GM19023 (cell line): ENCODE measurements around the gene PCDH19.

Experiments used
- ATAC-seq: cut with Tn5 transposase; IDR thresholded peaks from one replicate; pipeline ENCODE4 v1.9.1; 2021; ENCODE audit warnings: mild to moderate bottlenecking, moderate library complexity; ENCODE audit not compliant: unreplicated experiment

PCDH19 gene

DNA sequence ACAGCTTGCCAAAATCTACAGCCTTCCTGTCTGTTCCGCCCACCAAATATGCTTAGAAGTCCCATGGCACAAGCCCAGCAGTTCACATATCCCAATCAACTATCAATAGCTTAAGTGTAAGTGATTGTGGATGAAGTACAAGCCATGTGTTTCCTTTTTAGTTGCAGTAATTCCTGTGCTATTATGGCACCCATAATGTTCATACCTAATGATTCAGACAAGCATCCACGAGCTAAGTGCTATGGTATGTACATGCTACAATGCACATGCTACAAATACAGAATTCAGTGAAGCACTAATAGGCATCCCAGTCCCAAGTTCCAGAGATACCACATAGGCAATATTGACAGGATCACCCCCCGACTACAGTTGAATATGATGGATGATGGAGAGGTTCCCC, 94.5 kb downstream of the PCDH19 start:
- no peak for ATAC-seq

DNA sequence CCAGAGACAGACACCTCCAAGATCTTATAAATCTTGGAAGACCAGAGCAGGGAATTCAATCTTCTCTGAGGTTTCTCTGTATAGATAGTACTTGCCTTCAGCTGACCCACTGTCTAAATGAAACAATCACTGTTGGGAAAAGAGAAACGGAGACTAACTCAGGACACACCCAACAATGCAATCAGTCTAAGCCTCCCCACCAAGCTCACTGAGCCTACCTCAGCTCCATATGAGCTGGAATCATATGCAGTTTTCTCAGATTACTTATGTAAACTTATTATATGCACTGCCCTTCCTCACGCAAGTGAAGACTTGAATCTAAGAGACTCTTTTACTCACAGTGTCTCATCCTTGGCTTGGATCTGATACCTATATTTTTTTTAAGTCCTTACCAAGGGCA, 110.5 kb downstream of the PCDH19 start:
- no peak for ATAC-seq

DNA sequence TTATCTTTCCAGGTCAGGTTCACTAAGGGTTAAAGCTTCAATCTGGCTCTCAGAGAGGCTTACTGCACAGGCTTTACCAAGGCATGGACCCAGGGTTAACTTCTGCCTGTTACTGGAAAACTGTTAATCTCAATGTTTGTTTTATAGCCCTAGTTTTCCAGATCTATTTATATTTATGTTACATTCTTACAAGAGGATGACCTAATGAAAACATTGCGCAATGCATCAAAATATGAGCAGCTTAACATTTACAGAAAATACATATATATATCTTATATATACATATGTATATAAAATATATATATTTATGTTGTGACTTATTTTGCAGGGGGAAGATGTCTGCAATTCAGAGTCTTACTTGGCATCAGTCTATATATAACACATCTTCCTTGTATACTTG, 112.3 kb downstream of the PCDH19 start:
- ATAC-seq = no peak

DNA sequence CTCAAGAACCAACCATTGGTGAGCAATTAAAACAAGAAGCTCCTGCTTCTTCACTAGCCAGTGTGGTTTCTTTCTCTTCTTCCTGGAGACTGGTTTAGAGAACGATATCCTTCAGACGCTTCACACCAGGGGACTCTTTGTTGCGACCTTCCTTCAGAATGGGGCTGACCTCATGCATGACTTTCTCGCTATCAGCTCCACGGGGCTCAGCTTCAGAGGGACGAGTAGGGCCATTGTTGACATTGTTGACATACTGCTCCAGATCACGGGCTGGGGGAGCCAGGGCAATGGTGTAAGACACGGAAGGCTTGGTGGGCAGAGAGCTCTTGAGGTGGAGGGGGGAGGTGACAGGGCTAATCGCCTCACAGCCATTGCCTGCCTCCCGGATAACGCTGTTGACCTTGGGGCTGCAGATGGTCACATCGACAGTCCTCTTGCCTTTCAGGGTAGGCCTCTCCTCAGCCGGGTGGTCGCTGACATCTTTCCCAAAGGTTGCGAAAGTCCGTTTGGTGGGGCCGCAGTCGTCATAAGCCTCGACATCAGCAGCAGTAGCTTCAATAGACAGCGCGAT, 113.8 kb downstream of the PCDH19 start:
- no peak for ATAC-seq

DNA sequence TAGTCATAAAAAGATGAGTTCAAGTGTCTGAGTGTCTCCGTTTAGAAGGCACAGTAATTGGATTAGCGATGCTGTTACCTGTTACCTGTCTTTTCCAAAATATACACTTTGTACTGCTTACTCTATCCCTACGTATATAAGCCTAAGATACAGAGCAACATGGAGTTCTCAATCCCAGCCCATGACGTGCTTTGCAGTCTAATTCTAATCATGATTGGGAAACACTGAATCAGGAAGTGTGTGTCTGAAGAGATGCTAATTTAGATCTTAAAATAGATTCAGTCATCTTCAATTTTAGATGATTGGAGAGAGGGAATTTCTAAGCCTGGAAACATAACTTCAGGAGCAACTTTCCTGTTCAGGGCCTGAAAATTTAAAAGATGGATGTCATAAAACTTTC, 115.1 kb downstream of the PCDH19 start:
- no peak for ATAC-seq

DNA sequence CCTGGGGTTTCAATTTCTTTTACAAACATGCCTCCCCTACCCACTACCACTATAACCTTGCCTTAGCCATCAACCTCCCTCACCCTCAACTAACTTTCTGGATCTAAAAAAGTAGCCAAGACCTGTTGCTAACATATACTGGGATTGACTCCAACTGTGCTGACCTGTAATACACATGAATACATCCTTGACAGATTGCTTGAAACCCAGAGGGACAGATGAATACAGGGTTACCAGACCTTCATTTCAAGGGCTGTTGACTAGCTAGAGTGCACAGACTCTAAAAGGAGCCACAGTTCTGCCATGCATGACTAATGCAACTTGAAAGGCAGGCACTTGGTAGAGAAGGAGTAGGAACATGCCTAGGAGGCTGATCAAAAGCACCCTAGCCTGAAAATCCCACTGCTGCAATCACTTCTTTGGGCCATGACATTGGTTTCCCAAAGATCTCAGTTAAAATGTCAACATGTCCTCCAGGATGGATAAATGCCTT, 121.0 kb downstream of the PCDH19 start:
- ATAC-seq = no peak

DNA sequence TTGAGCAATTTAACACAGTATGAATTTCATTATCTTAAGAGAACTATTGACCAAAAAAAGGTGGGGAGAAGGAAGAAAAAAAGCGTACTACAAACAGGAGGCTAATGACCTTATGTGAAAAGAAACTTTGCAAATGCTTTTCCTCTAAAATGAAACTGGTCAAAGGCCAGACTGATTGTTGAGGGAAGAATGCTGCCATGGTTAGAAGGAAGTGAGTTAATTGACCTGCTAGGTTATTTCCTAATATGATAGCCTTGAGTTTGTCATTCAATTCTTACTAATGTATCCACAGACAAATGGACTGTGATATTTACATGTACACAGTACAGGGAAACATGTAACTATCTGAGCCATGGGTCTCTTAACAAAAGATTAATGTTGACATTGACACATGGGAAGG, 132.8 kb downstream of the PCDH19 start:
- ATAC-seq = no peak

DNA sequence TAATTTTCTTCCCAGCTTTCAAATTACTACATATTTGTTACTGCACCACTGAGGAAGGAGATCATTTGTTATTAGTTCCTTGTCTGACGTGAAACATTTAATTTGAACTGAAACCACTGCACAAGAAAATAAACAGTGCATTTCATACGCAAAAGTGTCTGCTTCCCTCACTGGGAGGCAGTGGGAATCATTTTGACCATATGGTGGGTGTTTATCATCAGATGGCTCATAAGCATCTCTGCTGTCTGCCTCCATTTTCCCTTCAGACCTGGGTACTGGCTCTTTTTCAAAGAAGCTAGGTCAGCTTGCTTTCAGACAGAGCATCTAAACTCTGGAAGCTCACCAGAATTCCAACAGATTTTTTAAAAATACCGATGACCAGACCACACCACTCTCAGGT, 135.2 kb downstream of the PCDH19 start:
- ATAC-seq = no peak

DNA sequence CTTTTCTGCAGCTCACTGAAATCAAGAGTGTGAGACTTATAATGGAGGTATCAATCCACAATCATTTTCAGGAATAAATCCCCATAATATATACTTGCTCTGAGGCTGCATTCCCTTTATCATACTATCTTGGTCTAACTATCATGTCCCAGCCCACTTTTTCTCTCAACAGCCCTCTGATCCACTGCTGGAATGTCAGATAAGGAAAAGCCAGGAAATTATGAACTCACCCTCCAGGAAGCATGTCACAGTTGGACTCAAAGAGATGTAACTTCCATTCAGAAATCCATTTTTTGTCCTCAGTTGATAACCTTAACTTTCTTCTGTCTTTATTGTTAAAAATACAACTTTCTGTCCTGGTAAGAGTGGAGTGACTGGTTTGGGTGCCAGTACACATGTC, 144.9 kb downstream of the PCDH19 start:
- ATAC-seq = no peak

DNA sequence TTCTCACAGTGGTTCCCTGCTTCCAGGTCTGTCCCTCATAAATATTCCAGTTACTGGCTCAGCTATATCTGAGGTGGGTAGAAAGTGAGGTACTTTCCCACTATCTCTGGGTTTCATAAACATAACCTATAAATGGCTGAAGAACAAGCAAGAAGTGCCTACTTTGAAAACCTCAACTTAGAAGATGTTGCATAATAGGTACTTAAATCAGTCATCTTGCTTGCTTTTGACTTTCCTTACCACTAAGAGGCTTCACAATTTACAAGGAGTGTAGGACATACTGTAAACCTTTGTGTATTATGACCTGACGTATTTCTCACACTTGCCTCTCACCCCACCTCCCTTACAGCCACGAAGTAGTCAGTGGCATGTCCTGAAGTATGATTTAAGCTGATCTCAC, 145.9 kb downstream of the PCDH19 start:
- ATAC-seq = peak; percentile 84

DNA sequence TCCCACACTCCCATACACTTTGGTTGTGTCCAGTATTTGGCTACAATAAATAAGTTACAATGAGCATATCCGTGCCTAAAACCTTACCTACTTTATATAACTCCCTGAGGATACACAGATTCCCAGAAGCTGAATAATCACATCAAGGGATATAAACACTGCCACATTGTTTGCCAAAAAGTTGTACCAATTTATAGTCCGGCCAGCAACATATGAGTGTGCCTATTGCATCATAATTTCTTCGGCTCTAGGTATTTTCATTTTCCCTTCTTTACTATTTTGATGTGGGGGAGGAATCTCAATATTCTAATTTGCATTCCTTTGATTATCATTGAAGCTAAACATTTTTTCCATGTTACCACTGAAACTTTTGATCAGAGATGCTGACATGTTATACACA, 146.4 kb downstream of the PCDH19 start:
- no peak for ATAC-seq

DNA sequence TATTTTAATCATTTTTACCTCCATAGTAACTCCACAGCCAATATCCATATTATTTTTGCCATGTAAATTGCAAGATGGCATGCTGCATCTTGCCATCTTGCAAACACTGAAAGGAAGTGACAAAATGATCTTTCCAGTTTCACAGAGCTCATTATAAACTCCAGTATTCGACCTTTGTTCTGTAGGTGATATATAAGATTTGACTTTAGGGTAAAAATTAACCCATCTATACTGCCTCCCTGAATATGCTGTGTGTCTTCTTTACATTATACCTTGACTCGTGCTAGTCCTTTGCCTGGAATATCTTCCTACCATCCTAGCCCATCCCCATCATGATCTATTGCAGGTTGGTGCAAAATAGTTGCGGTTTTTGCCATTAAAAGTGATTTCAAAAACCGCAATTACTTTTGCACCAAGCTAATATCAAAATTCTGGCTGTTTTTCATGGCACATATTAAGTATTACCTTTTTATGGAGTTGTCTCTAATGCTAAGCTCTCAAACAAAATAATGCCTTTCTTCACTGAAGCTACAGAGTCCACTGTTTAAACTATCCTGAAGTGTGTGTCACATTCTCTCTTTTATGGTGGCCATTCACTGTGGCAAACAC, 161.1 kb downstream of the PCDH19 start:
- ATAC-seq = no peak

DNA sequence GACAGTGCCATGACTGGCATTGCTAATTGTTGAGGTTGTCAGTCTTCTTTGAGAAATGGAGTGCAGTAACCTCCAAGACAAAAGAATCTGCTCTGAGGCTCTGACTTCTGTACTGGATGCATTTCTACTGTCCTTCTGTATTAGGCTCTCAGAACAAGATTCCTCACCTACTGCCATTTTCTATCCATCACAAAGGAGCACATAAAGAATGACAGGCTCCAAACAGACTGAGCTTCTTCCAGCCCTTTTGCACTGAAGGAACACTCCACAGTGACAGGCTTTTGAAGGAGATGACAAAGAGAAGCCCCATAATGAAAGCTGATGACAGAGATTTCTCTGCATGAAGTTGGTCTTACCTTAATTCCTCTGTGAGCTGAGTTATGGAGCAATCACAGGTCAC, 162.2 kb downstream of the PCDH19 start:
- ATAC-seq = no peak

DNA sequence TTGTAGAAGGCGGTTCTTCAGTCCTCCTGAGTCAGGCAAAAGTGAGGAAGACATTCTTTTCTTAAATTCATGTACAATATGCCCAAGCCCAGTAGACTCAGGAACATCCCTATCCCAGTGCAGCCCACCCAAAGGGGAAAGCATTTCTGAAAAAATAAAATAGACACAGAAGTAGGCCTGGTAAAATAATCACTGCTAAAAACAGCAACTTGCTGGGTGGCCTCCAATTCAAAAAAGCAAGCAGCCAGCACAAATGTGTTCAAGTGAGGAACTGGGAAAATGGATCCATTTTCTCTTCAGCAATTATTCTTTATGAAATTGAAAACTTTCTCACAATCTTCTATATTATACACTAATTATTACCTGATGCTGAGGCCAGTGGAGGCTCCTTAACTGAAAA, 165.4 kb downstream of the PCDH19 start:
- no peak for ATAC-seq
